GM18858 (cell line): ENCODE measurements around the gene C13orf46.
A peak's percentile ranks its signal among the peaks of the same experiment; 100 is the strongest.

Source experiments
- ATAC-seq: cut with Tn5 transposase; IDR thresholded peaks from one replicate; pipeline ENCODE4 v1.9.1; 2021; ENCODE audit not compliant: unreplicated experiment

Gene C13orf46

DNA sequence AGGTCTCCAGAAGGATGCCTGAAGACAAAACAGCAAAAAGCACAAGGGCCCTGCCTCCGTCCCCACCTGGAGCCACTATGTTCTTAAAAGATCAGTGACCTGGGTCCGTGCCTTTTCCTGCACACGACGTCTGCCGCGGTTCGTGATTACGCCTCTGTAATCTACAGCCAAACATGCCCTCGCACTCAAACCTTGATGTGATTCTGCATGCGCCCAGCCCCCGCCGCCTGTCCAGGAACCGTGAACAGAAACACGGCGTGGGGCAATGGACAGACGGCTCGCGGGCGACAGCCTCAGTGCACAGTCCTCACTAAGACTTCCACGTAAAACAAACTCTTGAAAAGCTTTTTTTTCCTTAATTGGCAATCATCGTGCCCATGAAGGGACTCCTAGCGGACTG is 15.5 kb downstream of the C13orf46 start:
- ATAC-seq = no peak

- no peak for ATAC-seq
These were observed 17.3 kb downstream of the C13orf46 start for GRCh38 chr13:113956571-113956970.

DNA sequence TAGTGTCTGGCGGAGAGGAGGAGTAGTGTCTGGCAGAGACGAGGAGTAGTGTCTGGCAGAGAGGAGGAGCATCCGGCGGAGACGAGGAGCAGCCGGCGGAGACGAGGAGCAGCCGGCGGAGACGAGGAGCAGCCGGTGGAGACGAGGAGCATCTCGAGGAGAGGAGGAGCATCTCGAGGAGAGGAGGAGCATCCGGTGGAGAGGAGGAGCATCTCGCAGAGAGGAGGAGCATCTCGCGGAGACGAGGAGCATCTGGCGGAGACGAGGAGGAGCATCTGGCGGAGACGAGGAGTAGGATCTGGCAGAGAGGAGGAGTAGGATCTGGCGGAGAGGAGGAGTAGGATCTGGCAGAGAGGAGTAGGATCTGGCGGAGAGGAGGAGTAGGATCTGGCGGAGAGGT is 18.2 kb downstream of the C13orf46 start:
- no peak for ATAC-seq

- no peak for ATAC-seq
These were observed 18.6 kb downstream of the C13orf46 start for GRCh38 chr13:113955235-113955634.

DNA sequence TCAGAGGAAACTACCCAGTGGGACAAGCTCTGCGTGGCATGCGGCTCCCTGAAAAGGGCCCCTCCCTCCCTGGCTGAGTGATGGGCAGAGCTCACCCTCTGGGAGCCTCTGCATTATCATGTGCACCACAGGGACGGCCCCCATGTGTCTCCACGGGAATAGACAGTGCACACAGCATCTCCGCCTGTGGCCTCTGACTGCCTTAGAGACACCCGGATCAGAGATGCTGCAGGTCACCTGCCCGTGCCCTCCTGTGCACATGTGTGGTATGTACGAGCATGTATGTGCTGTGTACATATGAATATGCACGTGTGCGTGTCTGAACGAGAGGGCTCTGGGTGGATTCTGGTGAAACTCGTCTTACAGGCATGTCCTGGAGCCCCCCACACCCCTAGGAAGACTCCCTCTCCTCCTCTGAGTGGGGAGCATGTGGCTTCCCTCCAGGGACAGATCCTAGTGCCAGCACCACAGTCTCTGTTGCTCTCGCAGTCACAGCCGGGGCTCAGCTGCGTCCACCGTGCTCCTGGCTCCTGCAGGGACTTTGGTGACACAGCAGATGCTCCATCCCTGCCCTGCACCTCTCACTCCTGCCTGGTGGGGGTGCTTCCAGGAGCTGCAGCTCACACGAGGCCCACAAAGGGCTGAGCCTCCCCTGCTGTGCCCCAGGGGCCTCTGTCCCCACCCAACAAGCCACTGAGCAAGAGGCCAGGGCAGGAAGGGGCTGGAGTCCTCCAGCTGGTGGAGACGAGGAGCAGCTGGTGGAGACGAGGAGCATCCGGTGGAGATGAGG is 19.6 kb downstream of the C13orf46 start:
- no peak for ATAC-seq

DNA sequence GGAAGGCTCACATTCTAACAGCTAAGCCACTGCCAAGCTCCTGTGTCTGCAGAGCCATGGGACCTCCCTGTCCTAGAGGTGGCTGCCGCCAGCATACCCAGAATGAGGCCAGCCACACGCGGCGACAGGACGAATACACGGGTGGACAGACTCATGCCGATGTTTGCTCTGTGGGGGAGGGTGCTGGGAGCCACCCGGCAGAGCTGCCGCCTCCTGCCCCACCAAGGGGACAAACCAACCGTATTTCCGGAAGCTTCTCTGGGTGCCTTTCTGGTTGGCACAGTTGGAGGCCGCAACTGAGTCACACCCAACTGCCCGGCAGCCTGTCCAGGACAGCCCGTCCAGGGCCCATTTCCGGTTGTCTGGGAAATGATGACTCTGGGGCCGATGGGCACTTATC is 20.3 kb downstream of the C13orf46 start:
- no peak for ATAC-seq

DNA sequence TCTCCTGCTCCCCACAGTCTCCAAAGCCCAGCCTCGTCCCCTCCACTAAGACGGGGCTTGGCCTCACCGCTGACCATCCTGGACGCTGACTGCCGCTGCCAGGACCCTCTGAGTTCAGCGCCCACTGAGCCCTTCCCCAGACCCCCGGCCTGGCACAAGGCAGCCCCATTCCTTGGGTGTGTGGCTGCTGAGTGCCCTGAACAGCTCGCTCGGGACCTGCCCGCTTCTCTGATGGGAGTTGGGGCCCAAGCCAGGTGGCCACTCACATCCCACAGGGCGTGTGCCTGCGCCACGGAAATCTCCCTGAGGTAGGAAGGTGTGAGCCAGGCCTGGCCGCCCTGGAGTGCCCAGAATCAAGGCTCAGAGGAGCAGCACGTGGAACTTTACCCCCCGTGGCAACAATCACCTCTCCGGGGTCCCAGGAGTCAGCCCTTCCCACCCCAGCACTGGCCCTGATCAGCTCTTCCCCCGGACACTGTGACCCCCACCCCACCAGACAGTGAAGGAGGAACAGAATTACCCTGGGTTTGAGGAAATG is 20.8 kb downstream of the C13orf46 start:
- no peak for ATAC-seq

- no peak for ATAC-seq
These were observed 21.5 kb downstream of the C13orf46 start for GRCh38 chr13:113952151-113952982.

- peak; percentile 63 for ATAC-seq
These were observed 22.5 kb downstream of the C13orf46 start for GRCh38 chr13:113951246-113951999.

DNA sequence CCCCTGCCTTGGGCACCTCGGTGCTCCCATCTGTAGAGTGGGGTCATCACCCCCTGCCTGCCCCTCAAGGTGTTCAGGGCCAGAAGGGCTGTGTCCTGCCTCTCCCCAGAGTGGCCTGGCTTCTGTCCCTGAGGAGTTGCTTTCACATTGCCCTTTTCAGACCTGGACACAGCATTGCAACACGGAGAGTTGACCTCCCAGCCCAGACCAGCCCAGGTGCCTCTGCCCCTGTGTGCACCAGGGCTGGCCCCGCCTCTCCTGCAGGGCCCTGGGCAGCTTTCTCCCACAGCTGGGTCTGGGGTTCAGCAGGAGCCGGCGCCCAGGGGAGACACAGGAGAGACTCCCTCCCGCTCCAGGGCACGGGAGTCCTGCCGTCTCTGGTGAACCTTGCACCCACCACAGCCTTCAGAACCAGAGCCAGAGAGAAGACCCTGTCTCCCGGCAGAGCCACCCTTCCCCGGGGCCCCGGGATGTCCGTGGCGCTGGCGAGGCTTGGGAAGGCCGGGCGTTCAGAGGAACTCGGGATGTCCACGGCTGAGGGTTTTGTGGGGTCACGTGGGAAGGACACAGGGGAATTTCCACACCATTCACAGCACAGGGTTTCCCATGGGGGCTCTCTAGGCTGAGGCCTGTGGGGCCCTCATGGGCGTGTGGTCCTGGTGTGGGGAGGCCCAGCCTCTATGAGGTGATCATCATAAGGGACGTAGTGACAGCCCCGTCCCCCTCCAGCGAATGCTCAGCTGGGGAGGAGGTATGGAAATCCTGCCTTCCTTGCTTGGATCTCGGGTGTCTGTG is 23.2 kb downstream of the C13orf46 start:
- ATAC-seq = peak; percentile 15

DNA sequence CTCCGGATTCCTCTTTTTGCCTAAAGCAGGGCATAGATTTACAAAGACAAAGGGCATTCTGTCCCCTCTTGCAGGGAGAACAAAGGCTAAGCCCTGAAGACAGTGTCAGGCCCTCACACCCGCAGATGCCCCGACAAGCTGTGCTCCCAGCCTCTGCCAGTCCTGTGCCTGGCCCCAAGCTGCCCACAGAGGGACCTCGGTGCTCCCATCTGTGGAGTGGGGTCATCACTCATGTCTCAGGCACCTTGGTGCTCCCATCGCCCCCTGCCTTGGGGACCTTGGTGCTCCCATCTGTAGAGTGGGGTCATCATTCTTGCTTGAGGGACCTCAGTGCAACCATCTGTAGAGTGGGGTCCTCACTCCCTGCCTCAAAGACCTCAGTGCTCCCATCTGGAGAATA is 24.3 kb downstream of the C13orf46 start:
- ATAC-seq = no peak

DNA sequence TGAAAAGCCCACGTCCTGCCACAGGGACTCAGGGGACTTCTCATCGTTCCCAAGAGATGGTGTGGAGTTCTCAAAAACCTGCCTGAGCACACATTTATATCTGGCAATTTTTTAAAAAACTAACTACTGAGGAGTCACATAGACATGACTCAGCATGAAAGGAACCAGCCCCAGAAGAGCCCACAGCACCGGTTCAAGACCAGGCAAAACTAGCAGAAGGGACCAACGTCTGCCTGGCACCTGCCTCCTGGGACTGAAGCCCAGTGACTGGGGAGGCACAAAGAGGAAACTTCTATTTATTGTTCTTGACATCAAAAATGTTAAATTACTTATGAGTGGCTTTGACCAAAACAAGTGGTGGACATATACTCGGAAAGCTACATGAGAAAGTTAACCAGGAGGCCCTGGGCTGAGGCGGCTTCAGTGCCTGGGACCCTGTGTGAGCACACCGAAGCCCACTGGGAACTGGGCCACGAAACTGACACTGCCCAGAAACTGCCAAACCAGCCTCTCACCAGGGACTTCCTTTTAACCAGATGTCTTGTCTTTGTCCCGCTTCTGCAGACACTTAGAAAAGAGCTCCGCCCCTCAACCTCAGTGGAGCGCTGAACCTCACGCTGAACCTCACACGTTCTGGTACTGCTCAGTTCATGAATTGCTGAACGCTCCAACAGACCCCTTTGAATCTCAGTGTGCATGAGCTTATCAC is 25.7 kb downstream of the C13orf46 start:
- no peak for ATAC-seq

DNA sequence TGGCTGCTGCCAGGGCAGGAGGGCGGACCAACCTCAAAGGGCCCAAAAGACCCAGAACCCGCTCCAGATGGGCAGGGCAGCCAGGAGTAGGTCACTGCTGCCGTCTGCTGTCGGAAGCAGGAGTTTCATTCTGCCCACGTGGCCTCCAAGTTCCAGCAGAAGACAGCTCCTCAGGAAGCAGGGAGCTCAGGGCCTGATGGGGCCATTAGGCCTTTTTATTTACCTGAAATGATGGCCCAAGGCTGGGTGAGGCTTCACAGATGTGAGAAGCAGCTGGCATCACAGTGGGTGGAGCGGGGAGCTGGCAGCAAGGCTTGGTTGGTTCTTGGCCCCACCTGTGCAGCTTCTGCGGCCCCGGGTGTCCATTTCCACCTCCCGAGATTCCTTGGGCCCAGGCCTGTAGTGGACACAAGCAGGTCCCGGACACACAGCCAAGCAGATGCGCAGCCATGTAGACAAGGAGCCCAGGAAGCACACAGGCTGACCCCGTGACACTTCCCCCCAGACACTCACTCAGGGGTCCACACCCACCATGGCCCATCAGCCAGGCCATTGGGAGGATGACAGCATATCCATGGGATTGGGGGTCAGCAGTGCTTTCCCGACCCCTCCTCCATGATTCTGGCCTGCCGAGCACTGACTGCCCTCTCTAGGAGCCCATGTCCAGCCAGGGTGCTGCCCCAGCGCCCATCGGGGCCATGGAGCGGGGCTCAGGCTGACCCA is 26.4 kb downstream of the C13orf46 start:
- ATAC-seq = no peak

- no peak for ATAC-seq
These were observed 27.3 kb downstream of the C13orf46 start for GRCh38 chr13:113946409-113947181.

DNA sequence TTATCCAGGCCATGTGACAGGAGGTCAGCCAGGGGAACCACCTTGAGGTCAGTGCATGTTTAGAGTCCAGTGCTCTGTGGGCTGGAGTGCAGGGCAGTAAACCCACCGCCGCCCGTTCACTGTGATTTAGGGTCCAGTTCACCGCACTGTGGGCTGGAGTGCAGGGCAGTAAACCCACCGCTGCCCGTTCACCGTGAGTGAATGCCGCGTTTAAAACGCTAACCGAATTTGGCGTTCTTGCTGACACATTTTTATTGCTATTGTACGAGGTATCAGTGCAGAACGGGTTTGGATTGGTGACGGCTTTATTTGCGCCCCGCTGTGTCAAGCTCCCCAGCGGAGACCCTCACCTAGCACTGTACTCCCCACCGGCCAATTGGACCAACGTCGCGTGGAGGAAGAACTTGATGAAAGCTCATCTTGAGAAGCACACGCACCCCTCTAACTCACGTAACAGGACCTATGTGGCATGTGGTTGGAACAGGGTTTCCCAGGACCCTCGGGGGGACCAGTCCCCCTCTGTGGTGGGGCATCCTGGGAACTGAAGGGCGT is 27.9 kb downstream of the C13orf46 start:
- ATAC-seq = no peak

DNA sequence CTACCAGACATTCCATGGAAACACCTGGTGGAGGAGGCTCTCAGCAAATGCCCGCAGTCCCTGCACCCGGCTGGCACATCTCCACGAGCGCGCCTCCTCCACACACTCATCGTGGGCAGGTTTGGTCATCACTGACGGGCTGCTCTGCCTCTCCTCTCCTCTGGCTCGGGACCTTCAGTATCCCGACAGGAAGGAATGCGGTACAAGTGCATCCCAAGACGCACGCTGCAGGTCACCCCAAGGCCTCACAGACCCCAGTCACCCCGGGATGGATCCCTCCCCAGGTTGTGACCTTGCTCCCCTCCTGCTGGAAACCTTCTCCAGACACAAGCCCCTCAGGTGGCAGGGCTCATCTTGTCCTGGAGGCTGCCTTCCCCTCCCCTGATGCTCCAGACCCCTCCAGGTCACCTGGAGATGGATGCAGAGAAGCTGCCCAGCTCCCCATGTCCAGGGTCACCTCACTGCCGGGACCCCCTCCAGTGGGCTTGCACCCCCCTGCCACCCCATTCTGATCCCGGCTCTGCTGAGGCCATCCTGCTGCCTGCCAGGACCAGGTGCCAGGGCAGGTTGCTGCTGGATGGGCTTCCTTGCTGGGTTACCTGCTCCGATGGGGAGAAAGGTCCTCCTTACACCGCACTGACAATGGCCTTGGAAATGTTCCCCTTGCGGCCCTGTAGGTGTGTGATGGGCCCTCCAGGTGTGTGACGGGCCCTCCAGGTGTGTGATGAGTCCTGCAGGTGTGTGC is 29.9 kb downstream of the C13orf46 start:
- ATAC-seq = no peak

- no peak for ATAC-seq
These were observed 31.2 kb downstream of the C13orf46 start for GRCh38 chr13:113942591-113943103.
